Measurements from ENCODE around the gene EFEMP1.

The EFEMP1 gene

GRCh38 chr2:55923982-55924321 lies 370 bp upstream of the EFEMP1 start:
- peak overlapping the region; percentile 85 to 87 for H3K4me3 ChIP-seq (replicated peaks in 1 of 2; ENCODE audit: low read depth in 2 of 2, low read length in 2 of 2)
- no peak for DNase-seq (ENCODE audit: low read depth in 2 of 2)
- no peak for TF ChIP-seq CTCF (IDR thresholded peaks at IDR 0.05; ENCODE audit: low read depth, low read length)

GRCh38 chr2:55922291-55922907 lies 1.2 kb downstream of the EFEMP1 start:
- peak; percentile 69 to 76 for DNase-seq (ENCODE audit: low read depth in 2 of 2)
- H3K4me3 ChIP-seq (replicated peaks in 1 of 2; ENCODE audit: low read depth in 2 of 2, low read length in 2 of 2): peak overlapping the region; percentile 85 to 87
- no peak for TF ChIP-seq CTCF (IDR thresholded peaks at IDR 0.05; ENCODE audit: low read depth, low read length)

GRCh38 chr2:55919574-55919973 lies 4.0 kb downstream of the EFEMP1 start:
- TF ChIP-seq CTCF (IDR thresholded peaks at IDR 0.05; ENCODE audit: low read depth, low read length): no peak
- peak in 1 of 2 donors; percentile 22 for DNase-seq (ENCODE audit: low read depth in 2 of 2)
- H3K4me3 ChIP-seq (replicated peaks in 1 of 2; ENCODE audit: low read depth in 2 of 2, low read length in 2 of 2): peak overlapping the region in 1 of 2 donors; percentile 18

- no peak for DNase-seq (ENCODE audit: low read depth in 2 of 2)
- no peak overlapping the region for H3K4me3 ChIP-seq (replicated peaks in 1 of 2; ENCODE audit: low read depth in 2 of 2, low read length in 2 of 2)
- TF ChIP-seq CTCF (IDR thresholded peaks at IDR 0.05; ENCODE audit: low read depth, low read length): no peak
These were observed 4.7 kb downstream of the EFEMP1 start for GRCh38 chr2:55918856-55919255.

- no peak overlapping the region for H3K4me3 ChIP-seq (replicated peaks in 1 of 2; ENCODE audit: low read depth in 2 of 2, low read length in 2 of 2)
- TF ChIP-seq CTCF (IDR thresholded peaks at IDR 0.05; ENCODE audit: low read depth, low read length): no peak
- peak in 1 of 2 donors; percentile 11 for DNase-seq (ENCODE audit: low read depth in 2 of 2)
These were observed 5.7 kb downstream of the EFEMP1 start for GRCh38 chr2:55917713-55918390.

GRCh38 chr2:55917117-55917516 lies 6.5 kb downstream of the EFEMP1 start:
- peak in 1 of 2 donors; percentile 9 for DNase-seq (ENCODE audit: low read depth in 2 of 2)
- H3K4me3 ChIP-seq (replicated peaks in 1 of 2; ENCODE audit: low read depth in 2 of 2, low read length in 2 of 2): peak overlapping the region in 1 of 2 donors; percentile 24
- TF ChIP-seq CTCF (IDR thresholded peaks at IDR 0.05; ENCODE audit: low read depth, low read length): no peak
